Measurements from ENCODE around the gene SULT1A1. TPM values are rescaled to one million over a fixed set of nuclear protein-coding genes. Genes with fewer than 3 reads are reported as not detected.

The SULT1A1 gene
- total and polyA plus RNA-seq, 2 of the 13 experiments (the other 11 are each of a cell fraction or from before 2014, with no cell fraction given), result 114 to 147 TPM

GRCh38 chr16:28597692-28598261, 12.1 kb downstream of the SULT1A1 start (continued):
- TF ChIP-seq HNF4G (IDR thresholded peaks at IDR 0.05; ENCODE audit: borderline replicate concordance, low read depth, low read length) (peak; percentile 62; the same call in 1 of the 2 replicates), HNF4G (CRISPR knock-in tag; IDR thresholded peaks at IDR 0.05; ENCODE audit: borderline replicate concordance, low read depth) (no peak), NR1H2 (CRISPR knock-in tag; IDR thresholded peaks at IDR 0.05; ENCODE audit: borderline replicate concordance, low read depth) (no peak), DNMT3B (CRISPR knock-in tag; conservative IDR thresholded peaks at IDR 0.05) (peak; percentile 76; the same call in 1 of the 2 replicates), PHB2 (IDR thresholded peaks at IDR 0.05; ENCODE audit: partially characterized antibody) (no peak), KAT8 (CRISPR knock-in tag; IDR thresholded peaks at IDR 0.05) (0 out of 2 replicates have a peak, but pooled peaks have one; percentile 1), TMF1 (CRISPR knock-in tag; IDR thresholded peaks at IDR 0.05; ENCODE audit: low read depth) (0 out of 2 replicates have a peak, but pooled peaks have one; percentile 44), ONECUT2 (CRISPR knock-in tag; IDR thresholded peaks at IDR 0.05) (no peak), GABPA (IDR thresholded peaks at IDR 0.05; ENCODE audit: low read depth, low read length) (no peak), GABPA (CRISPR knock-in tag; IDR thresholded peaks at IDR 0.05; ENCODE audit: low read depth) (peak; percentile 60; the same call in 1 of the 2 replicates), PHF8 (CRISPR knock-in tag; IDR thresholded peaks at IDR 0.05) (peak; percentile 19; the same call in 1 of the 2 replicates), RBM22 (optimal IDR thresholded peaks at IDR 0.05; ENCODE audit: low read length) (no peak), PITX1 (CRISPR knock-in tag; IDR thresholded peaks at IDR 0.05) (peak; percentile 29; the same call in 1 of the 2 replicates), CBX1 (IDR thresholded peaks at IDR 0.05; ENCODE audit: low read depth) (no peak), ARNT2 (CRISPR knock-in tag; IDR thresholded peaks at IDR 0.05; ENCODE audit: low read depth) (0 out of 2 replicates have a peak, but pooled peaks have one; percentile 61), SIN3A (IDR thresholded peaks at IDR 0.05; ENCODE audit: borderline replicate concordance, low read depth, low read length) (0 out of 2 replicates have a peak, but pooled peaks have one; percentile 8), CTCF (CRISPR knock-in tag; IDR thresholded peaks at IDR 0.05) (peak; percentile 77), CHD2 (IDR thresholded peaks at IDR 0.05; ENCODE audit: low read depth, low read length) (no peak), ZNF329 (CRISPR knock-in tag; IDR thresholded peaks at IDR 0.05; ENCODE audit: low read depth) (no peak), TEAD3 (CRISPR knock-in tag; optimal IDR thresholded peaks at IDR 0.05; ENCODE audit: borderline replicate concordance) (peak; percentile 41), MEIS2 (CRISPR knock-in tag; IDR thresholded peaks at IDR 0.05) (0 out of 2 replicates have a peak, but pooled peaks have one; percentile 34), KLF6 (CRISPR knock-in tag; IDR thresholded peaks at IDR 0.05) (no peak), ZFP91 (CRISPR knock-in tag; IDR thresholded peaks at IDR 0.05; ENCODE audit: borderline replicate concordance) (0 out of 2 replicates have a peak, but pooled peaks have one; percentile 47), ZNF781 (CRISPR knock-in tag; IDR thresholded peaks at IDR 0.05; ENCODE audit: borderline replicate concordance, not compliant biosample characterization) (peak; percentile 80), ZBTB38 (CRISPR knock-in tag; IDR thresholded peaks at IDR 0.05) (peak; percentile 31; the same call in 1 of the 2 replicates), KLF11 (CRISPR knock-in tag; IDR thresholded peaks at IDR 0.05) (no peak), ZFX (CRISPR knock-in tag; IDR thresholded peaks at IDR 0.05; ENCODE audit: low read depth) (peak; percentile 64; the same call in 1 of the 2 replicates), EP300 (IDR thresholded peaks at IDR 0.05; ENCODE audit: low read depth in 2 of 2, low read length in 2 of 2) (0 out of 4 replicates have a peak, but pooled peaks of 1 of the 2 experiments have one; percentile 17), EP300 (CRISPR knock-in tag; IDR thresholded peaks at IDR 0.05; ENCODE audit: borderline replicate concordance) (no peak), MED1 (CRISPR knock-in tag; IDR thresholded peaks at IDR 0.05) (peak; percentile 53; the same call in 1 of the 2 replicates)
